Neural progenitor cell (in vitro differentiated cells): ENCODE results near the gene OR8G5. TPM values are rescaled to one million over a fixed set of nuclear protein-coding genes. Genes with fewer than 3 reads are reported as not detected.

Experiments
- DNase-seq: peaks from one replicate; pipeline ENCODE4 v3.0.0-alpha.2; 2016; ENCODE audit warnings: low spot score
- H2AFZ ChIP-seq: fragments of 200-600 bp; sonication (generic); replicated peaks from 2 replicates; pipeline ENCODE4 v1.6.1; 2016; ENCODE audit warnings: antibody characterized with exemption
- H3F3A ChIP-seq: fragments of 200-600 bp; sonication (generic); 2 replicates; pipeline ENCODE4 v1.6.1; 2016; ENCODE audit warnings: antibody characterized with exemption, low read depth
- H3K27ac ChIP-seq: fragments of 200-600 bp; sonication (generic); 2 replicates; pipeline ENCODE4 v1.5.1; 2016; ENCODE audit warnings: mild to moderate bottlenecking
- H3K27me3 ChIP-seq: fragments of 200-600 bp; sonication (generic); 2 replicates; pipeline ENCODE4 v1.6.1; 2016; ENCODE audit warnings: mild to moderate bottlenecking, moderate library complexity
- H3K36me3 ChIP-seq: fragments of 200-600 bp; sonication (generic); 2 replicates; pipeline ENCODE4 v1.5.1; 2016
- H3K4me1 ChIP-seq: fragments of 200-600 bp; sonication (generic); 2 replicates; pipeline ENCODE4 v1.6.1; 2016; ENCODE audit warnings: mixed run types
- H3K4me2 ChIP-seq: fragments of 200-600 bp; sonication (generic); 2 replicates; pipeline ENCODE4 v1.6.1; 2016
- H3K4me3 ChIP-seq: fragments of 200-600 bp; sonication (generic); 2 replicates; pipeline ENCODE4 v1.5.1; 2016
- H3K79me2 ChIP-seq: fragments of 200-600 bp; sonication (generic); 2 replicates; pipeline ENCODE4 v1.6.1; 2016; ENCODE audit warnings: low read depth
- H3K9ac ChIP-seq: fragments of 200-600 bp; sonication (generic); 2 replicates; pipeline ENCODE4 v1.6.1; 2016
- H3K9me3 ChIP-seq: fragments of 200-600 bp; sonication (generic); 2 replicates; pipeline ENCODE4 v1.5.1; 2016; ENCODE audit warnings: low read depth
- H4K20me1 ChIP-seq: fragments of 200-600 bp; sonication (generic); 2 replicates; pipeline ENCODE4 v1.6.1; 2016; ENCODE audit warnings: low read depth
- H3K27ac Mint-ChIP-seq: 3 replicates; pipeline ENCODE4 v1.8.0; 2021; ENCODE audit warnings: mixed read lengths
- H3K27me3 Mint-ChIP-seq: 2 replicates; pipeline ENCODE4 v1.8.0; 2022; ENCODE audit warnings: low read depth, mild to moderate bottlenecking, inconsistent platforms, moderate library complexity, mixed read lengths; ENCODE audit not compliant: insufficient read depth
- H3K36me3 Mint-ChIP-seq: 3 replicates; pipeline ENCODE4 v1.8.0; 2021; ENCODE audit warnings: mixed read lengths
- H3K4me1 Mint-ChIP-seq: 3 replicates; pipeline ENCODE4 v1.8.0; 2021; ENCODE audit warnings: mixed read lengths
- H3K4me3 Mint-ChIP-seq: 3 replicates; pipeline ENCODE4 v1.8.0; 2021; ENCODE audit warnings: mild to moderate bottlenecking, moderate library complexity, mixed read lengths
- H3K9me3 Mint-ChIP-seq: 3 replicates; pipeline ENCODE4 v1.8.0; 2020; ENCODE audit warnings: mixed read lengths
- CTCF ChIP-seq: fragments of 200-600 bp; sonication (generic); IDR thresholded peaks from 2 replicates; pipeline ENCODE4 v1.5.1; 2017; ENCODE audit warnings: antibody characterized with exemption, mild to moderate bottlenecking
- EZH2 ChIP-seq: fragments of 200-600 bp; sonication (generic); IDR thresholded peaks from 2 replicates; pipeline ENCODE4 v1.6.1; 2017; ENCODE audit warnings: antibody characterized with exemption, mild to moderate bottlenecking, moderate library complexity
- EZH2phosphoT487 ChIP-seq: fragments of 200-600 bp; sonication (generic); IDR thresholded peaks from 2 replicates; pipeline ENCODE4 v1.6.1; 2017; ENCODE audit warnings: antibody characterized with exemption
- total RNA-seq: library from RNA; depleted of rRNA; stranded (reverse); fragments of >200 nt; gene quantifications from 2 replicates; pipeline ENCODE4 v1.2.3, GENCODE V29; 2015; ENCODE audit warnings: low replicate concordance

Gene OR8G5
- total RNA-seq, 1 donor from 2014 or later: not detected

- no peak overlapping the region for H3K4me2 ChIP-seq
- no peak overlapping the region for H3K27ac ChIP-seq
- H2AFZ ChIP-seq: no peak overlapping the region
- H3K4me3 Mint-ChIP-seq: no peak overlapping the region
- DNase-seq: no peak
- no peak overlapping the region for H3K4me3 ChIP-seq
- TF ChIP-seq EZH2phosphoT487 (no peak), EZH2 (no peak), CTCF (no peak)
- no peaks in the 10 kb centered on the region for H3K36me3 Mint-ChIP-seq
- H3K9me3 ChIP-seq: no peaks in the 10 kb centered on the region
- no peaks in the 10 kb centered on the region for H4K20me1 ChIP-seq
- no peaks in the 10 kb centered on the region for H3F3A ChIP-seq
- H3K4me1 ChIP-seq: peaks cover 7% of the 10 kb centered on the region
- no peaks in the 10 kb centered on the region for H3K79me2 ChIP-seq
- H3K9me3 Mint-ChIP-seq: no peaks in the 10 kb centered on the region
- no peak overlapping the region for H3K9ac ChIP-seq
- no peaks in the 10 kb centered on the region for H3K36me3 ChIP-seq
- no peaks in the 10 kb centered on the region for H3K27me3 Mint-ChIP-seq
- no peak overlapping the region for H3K27ac Mint-ChIP-seq
- no peaks in the 10 kb centered on the region for H3K4me1 Mint-ChIP-seq
- no peaks in the 10 kb centered on the region for H3K27me3 ChIP-seq
These were observed 45.8 kb upstream of the OR8G5 start for GRCh38 chr11:124210421-124210820.

- H3K4me1 ChIP-seq: peaks cover 7% of the 10 kb centered on the region
- H3K4me3 Mint-ChIP-seq: no peak overlapping the region
- no peak overlapping the region for H3K9ac ChIP-seq
- TF ChIP-seq CTCF (no peak), EZH2 (no peak), EZH2phosphoT487 (no peak)
- no peak overlapping the region for H3K4me2 ChIP-seq
- H3K27ac Mint-ChIP-seq: no peak overlapping the region
- H3K4me1 Mint-ChIP-seq: no peaks in the 10 kb centered on the region
- H3K36me3 Mint-ChIP-seq: no peaks in the 10 kb centered on the region
- H3K27me3 Mint-ChIP-seq: no peaks in the 10 kb centered on the region
- H4K20me1 ChIP-seq: no peaks in the 10 kb centered on the region
- no peaks in the 10 kb centered on the region for H3K27me3 ChIP-seq
- no peaks in the 10 kb centered on the region for H3F3A ChIP-seq
- no peak for DNase-seq
- no peaks in the 10 kb centered on the region for H3K79me2 ChIP-seq
- H3K27ac ChIP-seq: no peak overlapping the region
- H3K36me3 ChIP-seq: no peaks in the 10 kb centered on the region
- no peak overlapping the region for H2AFZ ChIP-seq
- no peak overlapping the region for H3K4me3 ChIP-seq
- H3K9me3 Mint-ChIP-seq: no peaks in the 10 kb centered on the region
- no peaks in the 10 kb centered on the region for H3K9me3 ChIP-seq
These were observed 44.9 kb upstream of the OR8G5 start for GRCh38 chr11:124211321-124211720.

GRCh38 chr11:124214027-124214426 lies 42.1 kb upstream of the OR8G5 start:
- H3K9me3 ChIP-seq: no peaks in the 10 kb centered on the region
- H3K4me3 Mint-ChIP-seq: no peak overlapping the region
- no peak for TF ChIP-seq EZH2phosphoT487
- TF ChIP-seq EZH2: no peak
- no peak for TF ChIP-seq CTCF
- no peaks in the 10 kb centered on the region for H3F3A ChIP-seq
- H3K4me3 ChIP-seq: no peak overlapping the region
- no peaks in the 10 kb centered on the region for H3K27me3 Mint-ChIP-seq
- H3K4me1 ChIP-seq: peaks cover 7% of the 10 kb centered on the region
- H2AFZ ChIP-seq: no peak overlapping the region
- no peaks in the 10 kb centered on the region for H3K27me3 ChIP-seq
- H3K27ac ChIP-seq: no peak overlapping the region
- H3K36me3 Mint-ChIP-seq: no peaks in the 10 kb centered on the region
- no peaks in the 10 kb centered on the region for H3K79me2 ChIP-seq
- DNase-seq: no peak
- no peaks in the 10 kb centered on the region for H3K4me1 Mint-ChIP-seq
- H3K9ac ChIP-seq: no peak overlapping the region
- no peaks in the 10 kb centered on the region for H4K20me1 ChIP-seq
- H3K4me2 ChIP-seq: no peak overlapping the region
- H3K27ac Mint-ChIP-seq: no peak overlapping the region
- H3K36me3 ChIP-seq: no peaks in the 10 kb centered on the region
- no peaks in the 10 kb centered on the region for H3K9me3 Mint-ChIP-seq

GRCh38 chr11:124219126-124219525 lies 37.0 kb upstream of the OR8G5 start:
- no peaks in the 10 kb centered on the region for H3K9me3 Mint-ChIP-seq
- no peak overlapping the region for H3K27ac ChIP-seq

More at GRCh38 chr11:124219126-124219525, 37.0 kb upstream of the OR8G5 start:
- H3K4me3 ChIP-seq: no peak overlapping the region
- no peak overlapping the region for H3K4me2 ChIP-seq
- no peak overlapping the region for H3K4me3 Mint-ChIP-seq
- no peaks in the 10 kb centered on the region for H3K79me2 ChIP-seq
- H3K9ac ChIP-seq: no peak overlapping the region
- no peak overlapping the region for H3K27ac Mint-ChIP-seq
- no peak for DNase-seq
- H3K9me3 ChIP-seq: no peaks in the 10 kb centered on the region
- H3K4me1 ChIP-seq: peaks cover 1% of the 10 kb centered on the region
- no peaks in the 10 kb centered on the region for H3K27me3 ChIP-seq
- no peak overlapping the region for H2AFZ ChIP-seq
- no peaks in the 10 kb centered on the region for H3K36me3 ChIP-seq
- no peaks in the 10 kb centered on the region for H3K36me3 Mint-ChIP-seq
- no peaks in the 10 kb centered on the region for H3F3A ChIP-seq
- H3K4me1 Mint-ChIP-seq: no peaks in the 10 kb centered on the region
- no peaks in the 10 kb centered on the region for H4K20me1 ChIP-seq
- H3K27me3 Mint-ChIP-seq: no peaks in the 10 kb centered on the region
- no peak for TF ChIP-seq CTCF
- TF ChIP-seq EZH2: no peak
- TF ChIP-seq EZH2phosphoT487: no peak
